Sigmoid colon (tissue), 7 donors: ENCODE data around the gene PUS1. TPM values are rescaled to one million over a fixed set of nuclear protein-coding genes. Genes with fewer than 3 reads are reported as not detected.

Source experiments
- DNase-seq: peaks from one replicate; pipeline ENCODE4 v3.0.0-alpha.2; 2019
- H3K27ac ChIP-seq, 4 donors: fragments of 200-600 bp; sonication (generic); one replicate each; pipeline ENCODE4 v1.5.1; 2016 to 2019; ENCODE audit warnings: mild to moderate bottlenecking in 1 of 4
- H3K27me3 ChIP-seq, 3 donors: fragments of 200-600 bp; sonication (generic); one replicate each; pipeline ENCODE4 v1.5.1; 2019; ENCODE audit warnings: mild to moderate bottlenecking in 1 of 3
- H3K36me3 ChIP-seq, 4 donors: fragments of 200-600 bp; sonication (generic); one replicate each; pipeline ENCODE4 v1.5.1; 2016 to 2019
- H3K4me1 ChIP-seq, 4 donors: fragments of 200-600 bp; sonication (generic); one replicate each; pipeline ENCODE4 v1.5.1; 2017 to 2019
- H3K4me3 ChIP-seq, 4 donors: fragments of 200-600 bp; sonication (generic); one replicate each; pipeline ENCODE4 v1.5.1; 2017 to 2019; ENCODE audit warnings: mild to moderate bottlenecking in 2 of 4, moderate library complexity in 1 of 4
- H3K9me3 ChIP-seq, 4 donors: fragments of 200-600 bp in 3 of 4; sonication (generic) in 3 of 4; one replicate each; pipeline versions ENCODE4 v1.5.1 to v1.6.1; 2013 to 2019
- EP300 ChIP-seq, 4 donors: sonication (generic); formaldehyde crosslinking; IDR thresholded peaks; one replicate each; pipeline ENCODE4 v1.6.1; 2017; ENCODE audit warnings: antibody characterized with exemption in 4 of 4
- POLR2A ChIP-seq, 2 donors: fragments of 450-650 bp; IDR thresholded peaks; one replicate each; pipeline ENCODE4 v1.6.1; 2016; ENCODE audit warnings: antibody characterized with exemption in 2 of 2, mild to moderate bottlenecking in 2 of 2, moderate library complexity in 2 of 2
- POLR2AphosphoS5 ChIP-seq, 4 donors: sonication (generic); formaldehyde crosslinking; IDR thresholded peaks; one replicate each; pipeline ENCODE4 v1.6.1; 2017; ENCODE audit warnings: antibody characterized with exemption in 4 of 4
- WGBS, 2 donors: extraction: QIAGEN DNeasy Blood & Tissue Kit; methylation state at CpG; one replicate each; pipeline ENCODE4 v1.1.7; 2013; 5-methylcytosine and 5-hydroxymethylcytosine counted together
- intact Hi-C: fragments of 100-400 bp; cut with DNase I; formaldehyde crosslinking; loops from one replicate; pipeline ENCODE4 v1.15.1; 2023
- polyA plus RNA-seq, 3 donors: library from polyadenylated mRNA; stranded (reverse); fragments of 200-250 nt; gene quantifications; one replicate each; pipeline ENCODE4 v1.2.3, GENCODE V29; 2013
- total RNA-seq, 4 donors: library from RNA; depleted of rRNA; stranded (reverse); fragments of >200 nt; gene quantifications; one replicate each; pipeline ENCODE4 v1.1.0, GENCODE V29; 2016
- TF ChIP-seq, protein P1 (sequence below), 4 experiments: fragments of 450-650 bp in 3 of 4; fragments of 200-600 bp in 1 of 4; IDR thresholded peaks; one replicate each; pipeline ENCODE4 v1.5.1; 2016 to 2019; ENCODE audit warnings: antibody characterized with exemption in 4 of 4, mild to moderate bottlenecking in 3 of 4, moderate library complexity in 2 of 4
- donor health status: healthy with polysubstance abuse.
- donor health status: Bipolar disorder and iron deficiency.
- donor health status: healthy.

PUS1 gene
- total and polyA plus RNA-seq, 7 donors: 7.6 to 33.8 (median 9.1) TPM

DNA sequence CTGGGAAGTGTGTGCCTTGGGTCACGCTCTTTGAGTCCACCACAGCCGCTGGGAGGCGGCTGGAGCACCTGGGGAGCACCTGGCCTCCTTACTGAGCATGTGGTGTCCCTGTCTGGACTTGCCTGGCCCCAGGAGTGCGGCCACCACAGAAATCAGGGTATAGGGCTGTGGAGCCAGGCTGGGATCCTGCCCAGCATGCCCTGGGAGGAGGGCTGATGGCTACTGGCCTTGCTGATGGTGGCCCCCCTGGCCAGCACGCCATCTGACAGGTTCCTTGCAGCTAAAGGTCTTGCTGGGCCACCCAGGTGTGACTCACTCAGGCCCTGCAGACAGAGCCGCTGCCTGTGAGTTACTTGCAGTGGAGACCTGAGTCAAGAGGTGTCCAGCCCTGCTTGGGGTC, 28.7 kb upstream of the PUS1 start:
- H3K4me1 ChIP-seq: peaks cover 0 to 93% (median 73%) of the 10 kb centered on the region in 4 donors
- TF ChIP-seq, protein P1, sequence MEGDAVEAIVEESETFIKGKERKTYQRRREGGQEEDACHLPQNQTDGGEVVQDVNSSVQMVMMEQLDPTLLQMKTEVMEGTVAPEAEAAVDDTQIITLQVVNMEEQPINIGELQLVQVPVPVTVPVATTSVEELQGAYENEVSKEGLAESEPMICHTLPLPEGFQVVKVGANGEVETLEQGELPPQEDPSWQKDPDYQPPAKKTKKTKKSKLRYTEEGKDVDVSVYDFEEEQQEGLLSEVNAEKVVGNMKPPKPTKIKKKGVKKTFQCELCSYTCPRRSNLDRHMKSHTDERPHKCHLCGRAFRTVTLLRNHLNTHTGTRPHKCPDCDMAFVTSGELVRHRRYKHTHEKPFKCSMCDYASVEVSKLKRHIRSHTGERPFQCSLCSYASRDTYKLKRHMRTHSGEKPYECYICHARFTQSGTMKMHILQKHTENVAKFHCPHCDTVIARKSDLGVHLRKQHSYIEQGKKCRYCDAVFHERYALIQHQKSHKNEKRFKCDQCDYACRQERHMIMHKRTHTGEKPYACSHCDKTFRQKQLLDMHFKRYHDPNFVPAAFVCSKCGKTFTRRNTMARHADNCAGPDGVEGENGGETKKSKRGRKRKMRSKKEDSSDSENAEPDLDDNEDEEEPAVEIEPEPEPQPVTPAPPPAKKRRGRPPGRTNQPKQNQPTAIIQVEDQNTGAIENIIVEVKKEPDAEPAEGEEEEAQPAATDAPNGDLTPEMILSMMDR (IDR thresholded peaks at IDR 0.05): no peak
- TF ChIP-seq POLR2A (IDR thresholded peaks at IDR 0.05): no peak
- no peak for TF ChIP-seq POLR2AphosphoS5 (IDR thresholded peaks at IDR 0.05)
- no peak for TF ChIP-seq EP300 (IDR thresholded peaks at IDR 0.05)
- H3K27ac ChIP-seq: no peak overlapping the region
- peaks cover 0 to 24% (median 3%) of the 10 kb centered on the region in 4 donors for H3K36me3 ChIP-seq
- H3K4me3 ChIP-seq: no peak overlapping the region
- 92 to 97% methylated on average over 6 of the region's 6 CpGs for WGBS, 2 donors
- no peaks in the 10 kb centered on the region for H3K27me3 ChIP-seq
- no peaks in the 10 kb centered on the region for H3K9me3 ChIP-seq
- no peak for DNase-seq
- intact Hi-C loops: no loop called here

GRCh38 chr12:131901431-131902331, 27.4 kb upstream of the PUS1 start:
- H3K9me3 ChIP-seq: no peaks in the 10 kb centered on the region
- H3K36me3 ChIP-seq: peaks cover 0 to 26% (median 4%) of the 10 kb centered on the region in 4 donors
- TF ChIP-seq, protein P1 (IDR thresholded peaks at IDR 0.05): no peak
- no peak for TF ChIP-seq EP300 (IDR thresholded peaks at IDR 0.05)
- TF ChIP-seq POLR2A (IDR thresholded peaks at IDR 0.05): no peak
- TF ChIP-seq POLR2AphosphoS5 (IDR thresholded peaks at IDR 0.05): no peak
- H3K4me1 ChIP-seq: peaks cover 0 to 82% (median 71%) of the 10 kb centered on the region in 4 donors
- DNase-seq: peak; percentile 68
- peak overlapping the region in 2 of 4 donors; percentile 6 to 21 for H3K27ac ChIP-seq
- intact Hi-C loops: no loop called here
- 72 to 84% methylated on average over 30 of the region's 30 CpGs for WGBS, 2 donors
- H3K4me3 ChIP-seq: no peak overlapping the region
- H3K27me3 ChIP-seq: no peaks in the 10 kb centered on the region

GRCh38 chr12:131902332-131903241, 26.5 kb upstream of the PUS1 start:
- intact Hi-C loops: no loop called here
- peak; percentile 63 for DNase-seq
- peaks cover 0 to 29% (median 9%) of the 10 kb centered on the region in 4 donors for H3K36me3 ChIP-seq
- TF ChIP-seq POLR2A (IDR thresholded peaks at IDR 0.05): no peak
- TF ChIP-seq, protein P1 (IDR thresholded peaks at IDR 0.05): no peak
- no peak for TF ChIP-seq EP300 (IDR thresholded peaks at IDR 0.05)
- TF ChIP-seq POLR2AphosphoS5 (IDR thresholded peaks at IDR 0.05): no peak
- no peaks in the 10 kb centered on the region for H3K27me3 ChIP-seq
- no peaks in the 10 kb centered on the region for H3K9me3 ChIP-seq
- 74 to 87% methylated on average over 25 of the region's 25 CpGs for WGBS, 2 donors
- peak overlapping the region in 3 of 4 donors; percentile 5 to 21 (median 6) for H3K27ac ChIP-seq
- no peak overlapping the region for H3K4me3 ChIP-seq
- H3K4me1 ChIP-seq: peaks cover 0 to 73% (median 62%) of the 10 kb centered on the region in 4 donors

DNA sequence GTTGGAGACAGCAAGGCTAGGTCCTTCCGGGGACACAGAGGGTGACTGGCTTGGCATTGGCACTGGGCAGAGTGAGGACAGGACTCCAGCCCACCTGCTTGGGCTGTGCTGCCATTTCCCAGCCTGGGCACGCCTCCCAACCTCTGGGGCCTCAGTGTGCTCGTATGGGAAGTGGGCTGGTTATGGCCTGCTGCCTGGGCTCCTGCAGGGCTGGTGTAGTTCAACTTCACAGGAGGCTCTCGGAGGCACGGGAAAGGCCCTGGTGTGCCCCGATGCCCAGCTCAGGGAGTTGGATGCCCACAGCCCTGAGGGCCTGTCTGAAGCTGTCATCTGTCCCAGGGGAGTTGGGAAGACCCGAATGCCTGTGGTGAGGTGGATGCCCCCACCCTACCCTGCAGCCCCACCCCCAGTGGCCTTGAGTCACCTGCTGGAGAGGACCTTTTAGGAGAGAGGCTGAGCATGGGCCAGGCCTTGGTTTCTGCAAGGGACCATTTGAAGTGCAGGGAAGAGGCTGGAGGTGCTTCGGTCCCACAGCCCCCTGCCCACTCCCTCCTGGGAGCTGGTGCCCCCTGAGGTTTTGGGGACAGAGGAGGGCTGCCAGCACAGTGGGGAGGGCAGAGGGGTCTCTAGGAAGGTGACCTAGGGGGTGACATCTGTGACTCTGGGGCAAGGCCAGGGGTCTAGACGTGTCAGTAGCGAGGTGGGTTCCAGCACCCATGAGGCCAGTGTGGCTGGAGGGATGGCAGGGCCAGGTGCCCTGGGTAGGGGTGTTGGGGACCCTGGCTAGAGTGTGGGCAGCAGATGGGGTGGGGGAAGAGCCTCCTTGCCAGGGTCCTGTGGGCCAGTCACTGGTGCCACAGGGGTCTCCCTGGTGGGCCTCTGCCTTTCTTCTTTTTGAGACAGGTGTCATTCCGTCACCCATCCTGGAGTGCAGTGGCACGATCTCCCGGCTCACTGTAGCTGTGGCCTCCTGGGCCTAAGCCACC, 25.5 kb upstream of the PUS1 start:
- DNase-seq: peak; percentile 60
- TF ChIP-seq POLR2A (IDR thresholded peaks at IDR 0.05) (no peak), EP300 (IDR thresholded peaks at IDR 0.05) (no peak), POLR2AphosphoS5 (IDR thresholded peaks at IDR 0.05) (no peak)
- TF ChIP-seq, protein P1 (IDR thresholded peaks at IDR 0.05): no peak
- WGBS, 2 donors: 92 to 95% methylated on average over 13 of the region's 13 CpGs
- no peak overlapping the region for H3K27ac ChIP-seq
- intact Hi-C loops: no loop called here
- peaks cover 0 to 63% (median 55%) of the 10 kb centered on the region in 4 donors for H3K4me1 ChIP-seq
- H3K27me3 ChIP-seq: no peaks in the 10 kb centered on the region
- peaks cover 4 to 35% (median 18%) of the 10 kb centered on the region in 4 donors for H3K36me3 ChIP-seq
- H3K4me3 ChIP-seq: no peak overlapping the region
- no peaks in the 10 kb centered on the region for H3K9me3 ChIP-seq
